HepG2 (cell line): ENCODE data around the gene PPP4R4.

Experiments used
- ATF3 ChIP-seq: sonication (generic); formaldehyde crosslinking; IDR thresholded peaks from 2 replicates; pipeline ENCODE4 v1.4.0; 2020; ENCODE audit warnings: missing genetic modification reagents
- ZC3H13 ChIP-seq: sonication (generic); formaldehyde crosslinking; IDR thresholded peaks from 2 replicates; pipeline ENCODE4 v1.8.1; 2023; ENCODE audit warnings: mild to moderate bottlenecking, missing genetic modification reagents, moderate library complexity
- ZNF224 ChIP-seq: sonication (generic); formaldehyde crosslinking; IDR thresholded peaks from 2 replicates; pipeline ENCODE4 v1.5.0; 2020; ENCODE audit warnings: mild to moderate bottlenecking, missing genetic modification reagents

DNA sequence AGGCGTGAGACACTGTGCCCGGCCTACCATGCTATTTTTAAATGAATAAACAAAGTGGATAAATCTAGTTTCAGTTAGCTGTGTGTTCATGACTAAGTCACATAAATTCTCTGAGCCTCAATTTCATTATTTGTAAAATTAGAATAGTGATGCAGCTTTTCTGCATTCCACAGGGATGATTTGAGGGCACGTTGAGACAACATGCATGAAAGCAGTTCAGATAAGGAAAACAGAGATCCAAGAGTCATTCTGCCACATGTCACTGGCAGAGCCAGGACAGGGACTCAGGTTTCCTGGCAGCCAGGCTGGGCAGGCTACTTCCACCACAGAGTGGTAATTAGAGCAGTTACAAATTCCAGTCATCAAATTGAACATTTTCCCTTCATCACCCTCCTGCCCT is 2.9 kb upstream of the PPP4R4 start:
- TF ChIP-seq ZNF224 (CRISPR knock-in tag) = no peak
- TF ChIP-seq ZC3H13 (CRISPR knock-in tag) = no peak
- no peak for TF ChIP-seq ATF3 (CRISPR knock-in tag)
